ENCODE measurements around the gene PTRH2.

PTRH2 gene

DNA sequence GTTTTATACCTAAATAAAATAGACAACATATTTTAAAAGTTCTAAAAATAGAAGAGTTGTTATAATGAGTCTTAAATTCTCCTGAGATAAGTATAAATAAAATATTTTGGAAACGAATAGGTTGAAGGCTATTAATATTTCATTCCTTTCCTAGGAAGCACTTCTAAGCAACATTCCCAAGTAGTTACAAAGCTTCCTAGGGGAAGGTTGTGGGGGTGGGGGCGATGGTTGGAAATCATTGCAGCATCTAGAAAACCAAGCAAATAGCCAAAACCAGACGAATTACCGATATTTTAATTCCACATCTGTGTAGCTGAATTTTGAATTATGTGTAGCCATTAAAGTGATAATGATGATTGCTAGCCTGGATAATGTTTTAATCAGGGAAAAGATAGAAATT, 26.9 kb downstream of the PTRH2 start:
- no peak for DNase-seq (ENCODE audit: extremely low read depth, low read depth)
- no peak overlapping the region for H3K4me3 ChIP-seq (replicated peaks; ENCODE audit: low read depth, low read length)
- TF ChIP-seq, protein P1, sequence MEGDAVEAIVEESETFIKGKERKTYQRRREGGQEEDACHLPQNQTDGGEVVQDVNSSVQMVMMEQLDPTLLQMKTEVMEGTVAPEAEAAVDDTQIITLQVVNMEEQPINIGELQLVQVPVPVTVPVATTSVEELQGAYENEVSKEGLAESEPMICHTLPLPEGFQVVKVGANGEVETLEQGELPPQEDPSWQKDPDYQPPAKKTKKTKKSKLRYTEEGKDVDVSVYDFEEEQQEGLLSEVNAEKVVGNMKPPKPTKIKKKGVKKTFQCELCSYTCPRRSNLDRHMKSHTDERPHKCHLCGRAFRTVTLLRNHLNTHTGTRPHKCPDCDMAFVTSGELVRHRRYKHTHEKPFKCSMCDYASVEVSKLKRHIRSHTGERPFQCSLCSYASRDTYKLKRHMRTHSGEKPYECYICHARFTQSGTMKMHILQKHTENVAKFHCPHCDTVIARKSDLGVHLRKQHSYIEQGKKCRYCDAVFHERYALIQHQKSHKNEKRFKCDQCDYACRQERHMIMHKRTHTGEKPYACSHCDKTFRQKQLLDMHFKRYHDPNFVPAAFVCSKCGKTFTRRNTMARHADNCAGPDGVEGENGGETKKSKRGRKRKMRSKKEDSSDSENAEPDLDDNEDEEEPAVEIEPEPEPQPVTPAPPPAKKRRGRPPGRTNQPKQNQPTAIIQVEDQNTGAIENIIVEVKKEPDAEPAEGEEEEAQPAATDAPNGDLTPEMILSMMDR (IDR thresholded peaks at IDR 0.05; ENCODE audit: low read depth, low read length, missing control alignments), result no peak

DNA sequence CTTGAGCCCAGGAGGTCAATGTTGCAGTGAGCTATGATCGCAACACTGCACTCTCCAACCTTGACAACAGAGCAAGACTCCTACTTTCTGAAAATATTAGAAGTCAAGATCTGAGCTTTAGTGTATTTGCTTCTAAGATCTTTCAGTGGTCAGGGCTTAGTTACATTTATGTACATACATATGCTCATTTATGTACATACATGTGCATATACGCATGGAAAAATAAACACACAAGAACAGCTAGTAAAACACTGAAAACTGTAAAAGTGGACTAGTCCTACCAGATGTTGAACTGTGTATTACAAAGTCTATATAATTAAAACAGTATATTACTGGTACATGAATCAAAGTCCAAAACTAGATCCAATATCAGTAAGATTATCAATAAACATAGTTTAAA, 28.3 kb downstream of the PTRH2 start:
- no peak overlapping the region for H3K4me3 ChIP-seq (replicated peaks; ENCODE audit: low read depth, low read length)
- no peak for DNase-seq (ENCODE audit: extremely low read depth, low read depth)
- TF ChIP-seq, protein P1 (IDR thresholded peaks at IDR 0.05; ENCODE audit: low read depth, low read length, missing control alignments), result no peak

DNA sequence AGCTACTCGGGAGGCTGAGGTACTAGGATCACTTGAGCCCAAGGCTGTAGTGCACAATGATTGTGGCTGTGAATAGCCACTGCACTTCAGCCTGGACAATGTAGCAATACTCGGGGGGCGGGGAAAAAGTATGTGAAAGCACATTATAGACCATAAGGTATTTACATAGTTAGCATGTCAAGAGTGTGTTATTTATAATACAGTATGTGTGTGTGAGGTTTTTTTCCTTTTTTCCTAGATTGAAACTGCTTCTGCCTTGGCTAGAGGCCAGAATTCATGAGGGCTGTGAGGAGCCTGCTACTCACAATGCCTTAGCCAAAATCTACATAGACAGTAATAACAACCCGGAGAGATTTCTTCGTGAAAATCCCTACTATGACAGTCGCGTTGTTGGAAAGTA, 30.5 kb downstream of the PTRH2 start:
- no peak overlapping the region for H3K4me3 ChIP-seq (replicated peaks; ENCODE audit: low read depth, low read length)
- TF ChIP-seq, protein P1 (IDR thresholded peaks at IDR 0.05; ENCODE audit: low read depth, low read length, missing control alignments), result no peak
- no peak for DNase-seq (ENCODE audit: extremely low read depth, low read depth)

DNA sequence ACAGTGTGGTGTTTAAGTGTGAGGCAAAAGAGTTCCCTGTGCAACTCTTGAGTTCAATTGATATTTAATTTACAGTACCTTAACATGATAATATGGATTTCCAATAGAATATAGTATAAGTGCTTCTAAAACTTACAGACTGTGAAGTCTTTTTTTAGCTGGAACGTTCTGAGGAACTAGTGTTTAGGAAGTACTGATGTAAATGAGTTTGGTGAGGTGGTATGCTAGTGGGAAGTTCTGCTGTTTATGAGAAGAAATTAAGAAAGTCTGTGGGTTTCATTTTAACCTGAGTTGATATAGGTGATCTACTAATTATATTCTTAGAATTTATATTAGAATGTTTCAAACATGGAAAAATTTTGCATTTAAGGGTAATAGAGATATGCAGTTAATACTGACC, 32.0 kb downstream of the PTRH2 start:
- DNase-seq (ENCODE audit: extremely low read depth, low read depth), result no peak
- TF ChIP-seq, protein P1 (IDR thresholded peaks at IDR 0.05; ENCODE audit: low read depth, low read length, missing control alignments), result no peak
- H3K4me3 ChIP-seq (replicated peaks; ENCODE audit: low read depth, low read length), result no peak overlapping the region

DNA sequence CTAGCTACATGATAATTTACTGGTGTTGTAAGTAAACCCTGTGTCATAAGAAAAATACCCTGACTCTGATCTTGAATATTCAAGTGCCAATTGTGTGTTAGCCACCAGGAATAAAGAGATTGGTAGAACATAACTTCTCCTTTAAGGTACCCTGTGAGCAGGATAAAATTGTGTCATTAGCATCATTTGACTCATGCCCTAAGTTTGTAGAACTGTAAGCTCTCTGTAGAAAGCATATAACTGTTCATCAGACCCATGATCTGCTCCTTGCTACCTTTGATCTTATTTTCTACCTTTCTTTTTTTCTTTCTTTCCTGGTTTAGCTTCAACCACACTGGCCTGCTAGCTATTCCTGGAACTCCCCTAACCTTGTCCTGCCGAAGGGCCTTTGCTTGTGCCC, 35.8 kb downstream of the PTRH2 start:
- DNase-seq (ENCODE audit: extremely low read depth, low read depth), result no peak
- H3K4me3 ChIP-seq (replicated peaks; ENCODE audit: low read depth, low read length), result no peak overlapping the region
- TF ChIP-seq, protein P1 (IDR thresholded peaks at IDR 0.05; ENCODE audit: low read depth, low read length, missing control alignments), result no peak

DNA sequence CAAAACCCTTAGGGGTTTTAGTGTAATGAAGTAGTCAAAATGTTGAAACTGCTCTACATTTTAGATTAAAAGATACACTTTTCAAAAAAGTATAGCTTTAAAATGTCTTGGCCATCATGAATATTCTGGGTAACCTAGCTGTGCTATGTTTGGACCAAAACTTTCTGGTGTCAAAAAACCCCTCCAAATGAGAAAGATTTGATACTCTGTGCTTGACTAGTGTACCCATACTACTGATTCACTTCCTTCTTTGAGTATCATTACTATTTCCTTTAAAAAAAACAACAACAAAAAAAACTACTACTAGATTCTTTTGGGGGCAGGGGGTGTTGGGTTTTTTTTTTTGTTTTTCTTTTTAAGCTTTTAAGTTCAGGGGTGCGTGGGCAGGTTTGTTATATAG, 37.3 kb downstream of the PTRH2 start:
- no peak overlapping the region for H3K4me3 ChIP-seq (replicated peaks; ENCODE audit: low read depth, low read length)
- TF ChIP-seq, protein P1 (IDR thresholded peaks at IDR 0.05; ENCODE audit: low read depth, low read length, missing control alignments), result no peak
- no peak for DNase-seq (ENCODE audit: extremely low read depth, low read depth)

DNA sequence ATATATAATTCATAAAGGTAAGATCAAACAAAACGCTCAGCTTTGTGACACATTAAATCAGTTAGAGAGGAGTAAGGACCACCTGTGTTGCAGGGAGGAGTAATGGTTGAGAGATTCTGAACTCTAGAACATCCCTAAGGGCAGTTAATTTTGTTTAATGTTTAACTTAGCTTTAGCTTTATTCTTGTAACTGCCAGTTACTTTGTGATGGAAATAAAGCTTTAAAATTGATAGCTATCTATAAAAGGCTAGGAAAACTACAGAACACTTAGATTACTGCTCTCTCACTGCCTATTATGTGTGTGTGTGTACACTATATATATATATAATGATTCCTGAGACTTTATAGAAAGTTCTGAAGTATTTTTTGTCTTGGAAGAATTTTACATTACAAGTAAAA, 37.8 kb downstream of the PTRH2 start:
- DNase-seq (ENCODE audit: extremely low read depth, low read depth), result no peak
- no peak overlapping the region for H3K4me3 ChIP-seq (replicated peaks; ENCODE audit: low read depth, low read length)
- TF ChIP-seq, protein P1 (IDR thresholded peaks at IDR 0.05; ENCODE audit: low read depth, low read length, missing control alignments), result no peak
